Measurements from ENCODE around the gene GZMM. TPM values are rescaled to one million over a fixed set of nuclear protein-coding genes. Genes with fewer than 3 reads are reported as not detected.
A peak's percentile ranks its signal among the peaks of the same experiment; 100 is the strongest.
"Not testable (repeated sequence)": the region's sequence is repeated elsewhere in the genome, so short reads cannot be mapped to it uniquely, and the experiment has no call there.

The GZMM gene
- total RNA-seq, 1 donor from 2014 or later: 0.41 TPM

- DNase-seq (ENCODE audit: low spot score in 2 of 2): no peak
- no peak for FAIRE-seq
Measured at GRCh38 chr19:579111-579841, 35.4 kb downstream of the GZMM start.

- DNase-seq (ENCODE audit: low spot score in 2 of 2): no peak
- FAIRE-seq: no peak
Measured at GRCh38 chr19:579842-580155, 35.9 kb downstream of the GZMM start.

DNA sequence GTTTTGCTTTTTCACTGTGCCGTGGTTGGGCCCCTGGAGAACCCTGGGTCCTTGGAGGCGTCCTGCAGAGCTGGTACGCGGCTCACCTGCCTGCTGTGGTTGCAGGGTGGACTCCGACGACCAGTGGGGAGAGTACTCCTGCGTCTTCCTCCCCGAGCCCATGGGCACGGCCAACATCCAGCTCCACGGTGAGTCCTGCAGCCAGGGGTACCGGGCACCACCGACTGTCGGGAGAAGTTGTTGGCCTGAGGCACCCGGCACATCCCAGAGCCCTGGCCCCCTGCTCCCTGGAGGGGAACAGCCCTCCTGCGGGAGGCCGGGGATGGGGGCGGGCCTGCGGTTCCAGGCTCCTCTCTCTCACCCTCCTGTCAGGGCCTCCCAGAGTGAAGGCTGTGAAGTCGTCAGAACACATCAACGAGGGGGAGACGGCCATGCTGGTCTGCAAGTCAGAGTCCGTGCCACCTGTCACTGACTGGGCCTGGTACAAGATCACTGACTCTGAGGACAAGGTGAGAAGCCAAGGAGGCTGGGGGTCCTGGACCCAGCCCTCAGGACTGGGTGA is 36.5 kb downstream of the GZMM start:
- FAIRE-seq: no peak
- no peak for DNase-seq (ENCODE audit: low spot score in 2 of 2)

- no peak for FAIRE-seq
- no peak for DNase-seq (ENCODE audit: low spot score in 2 of 2)
Measured at GRCh38 chr19:581399-582111, 37.7 kb downstream of the GZMM start.

- DNase-seq (ENCODE audit: low spot score in 2 of 2) (no peak), FAIRE-seq (no peak)
Measured at GRCh38 chr19:582497-583197, 38.8 kb downstream of the GZMM start.

GRCh38 chr19:583198-583967 is 39.5 kb downstream of the GZMM start:
- no peak for FAIRE-seq
- DNase-seq (ENCODE audit: low spot score in 2 of 2): no peak

GRCh38 chr19:583968-584239 is 40.1 kb downstream of the GZMM start:
- FAIRE-seq (no peak), DNase-seq (ENCODE audit: low spot score in 2 of 2) (no peak)

- FAIRE-seq: no peak
- DNase-seq (ENCODE audit: low spot score in 2 of 2): peak; percentile 81 to 83
Measured at GRCh38 chr19:584240-585001, 40.6 kb downstream of the GZMM start.

DNA sequence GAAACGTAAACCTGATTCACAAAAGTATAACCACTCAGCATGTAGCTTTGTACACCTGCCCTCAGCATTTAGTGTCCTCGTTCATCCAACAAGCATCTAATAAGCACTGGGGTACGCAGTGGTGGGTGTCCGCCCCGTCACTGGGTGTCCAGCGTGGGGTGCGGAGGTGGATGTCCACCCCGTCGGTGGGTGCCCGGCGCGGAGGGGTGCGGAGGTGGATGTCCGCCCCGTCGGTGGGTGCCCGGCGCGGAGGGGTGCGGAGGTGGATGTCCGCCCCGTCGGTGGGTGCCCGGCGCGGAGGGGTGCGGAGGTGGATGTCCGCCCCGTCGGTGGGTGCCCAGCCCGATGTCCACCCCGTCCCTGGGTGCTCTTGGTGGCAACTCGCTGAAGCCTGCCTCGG is 41.3 kb downstream of the GZMM start:
- DNase-seq (ENCODE audit: low spot score in 2 of 2); FAIRE-seq: not testable (repeated sequence)

- FAIRE-seq: no peak
- DNase-seq (ENCODE audit: low spot score in 2 of 2): no peak
Measured at GRCh38 chr19:585551-586110, 41.8 kb downstream of the GZMM start.

DNA sequence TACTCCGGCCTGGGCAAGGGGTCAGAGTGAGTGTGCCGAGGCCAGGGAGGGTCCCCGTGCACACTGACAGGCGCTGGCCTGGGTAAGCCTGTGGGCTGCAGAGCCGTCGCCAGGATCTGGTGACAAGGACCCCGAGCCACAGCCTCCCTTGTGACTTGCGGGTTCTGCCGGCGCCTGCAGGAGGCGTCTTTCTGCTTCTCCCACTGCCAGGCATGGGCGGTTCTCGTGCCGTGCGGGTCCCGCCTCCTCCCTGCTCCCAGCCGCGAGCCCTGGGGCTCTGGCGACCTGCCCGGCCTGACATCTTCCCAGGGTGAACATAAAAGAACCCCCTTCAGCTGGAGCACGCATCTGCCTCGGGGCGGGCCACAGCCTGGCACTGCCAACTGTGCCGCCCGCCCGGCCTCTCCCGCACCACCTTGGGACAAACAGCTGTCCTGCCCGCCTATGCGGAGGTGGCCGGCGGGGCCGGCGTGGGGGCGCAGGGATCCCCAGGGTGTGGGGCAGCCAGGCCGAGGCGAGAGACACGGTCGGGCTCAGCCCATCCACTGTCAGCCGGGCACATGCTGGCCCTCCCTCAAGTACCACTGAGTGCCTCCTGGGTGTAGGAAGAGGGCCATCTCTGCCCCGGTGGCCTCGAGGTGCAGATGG is 44.4 kb downstream of the GZMM start:
- no peak for FAIRE-seq

DNA sequence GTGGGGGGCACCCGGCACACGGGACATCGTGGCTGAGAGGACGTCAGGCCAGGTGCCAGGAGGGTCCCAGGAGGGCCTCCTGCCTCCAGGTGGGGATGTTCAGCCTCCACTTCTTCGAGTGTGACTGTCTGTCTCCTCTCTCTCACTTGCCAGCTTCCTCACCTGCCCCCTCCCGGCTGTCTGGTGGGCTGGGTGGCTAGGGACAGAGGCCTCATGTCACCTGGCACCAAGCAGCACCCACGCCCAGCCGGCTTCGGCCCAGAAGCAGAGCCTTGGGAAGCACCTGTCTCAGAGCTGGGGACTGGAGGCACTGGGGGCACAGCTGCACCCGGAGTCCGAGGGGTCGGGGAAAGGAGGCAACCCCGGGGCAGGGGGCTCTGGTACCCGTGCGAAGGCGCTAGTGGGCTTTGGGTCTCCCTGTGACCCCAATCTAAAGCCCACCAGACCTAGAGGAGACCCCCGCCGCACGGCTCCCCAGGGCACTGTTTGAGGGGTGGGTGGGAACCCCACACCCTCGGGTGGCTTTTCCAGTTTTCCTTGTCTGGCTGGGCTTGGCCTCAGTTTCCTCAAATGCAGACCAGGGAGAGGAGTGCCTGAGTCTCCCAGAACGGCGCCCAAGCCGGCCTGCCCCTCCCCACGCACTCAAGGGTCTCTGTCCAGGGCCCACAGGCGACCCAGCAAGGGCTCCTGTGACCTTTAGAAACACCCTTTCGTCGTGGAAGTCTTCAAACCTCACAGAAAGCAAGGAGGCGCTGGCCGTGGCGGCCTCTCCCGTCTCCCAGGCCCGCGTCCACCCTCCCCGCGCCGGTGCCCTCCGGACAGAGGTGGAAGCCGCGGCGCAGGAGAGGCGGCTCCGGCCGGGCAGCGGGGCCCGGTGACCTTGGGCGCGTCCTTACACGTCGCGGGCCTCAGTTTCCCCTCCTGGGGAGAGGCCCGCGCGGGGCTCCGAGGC is 45.2 kb downstream of the GZMM start:
- FAIRE-seq (no peak), DNase-seq (ENCODE audit: low spot score in 2 of 2) (no peak)

More for the DNA sequence above, 44.4 kb downstream of the GZMM start:
- peak; percentile 82 to 84 for DNase-seq (ENCODE audit: low spot score in 2 of 2)

DNA sequence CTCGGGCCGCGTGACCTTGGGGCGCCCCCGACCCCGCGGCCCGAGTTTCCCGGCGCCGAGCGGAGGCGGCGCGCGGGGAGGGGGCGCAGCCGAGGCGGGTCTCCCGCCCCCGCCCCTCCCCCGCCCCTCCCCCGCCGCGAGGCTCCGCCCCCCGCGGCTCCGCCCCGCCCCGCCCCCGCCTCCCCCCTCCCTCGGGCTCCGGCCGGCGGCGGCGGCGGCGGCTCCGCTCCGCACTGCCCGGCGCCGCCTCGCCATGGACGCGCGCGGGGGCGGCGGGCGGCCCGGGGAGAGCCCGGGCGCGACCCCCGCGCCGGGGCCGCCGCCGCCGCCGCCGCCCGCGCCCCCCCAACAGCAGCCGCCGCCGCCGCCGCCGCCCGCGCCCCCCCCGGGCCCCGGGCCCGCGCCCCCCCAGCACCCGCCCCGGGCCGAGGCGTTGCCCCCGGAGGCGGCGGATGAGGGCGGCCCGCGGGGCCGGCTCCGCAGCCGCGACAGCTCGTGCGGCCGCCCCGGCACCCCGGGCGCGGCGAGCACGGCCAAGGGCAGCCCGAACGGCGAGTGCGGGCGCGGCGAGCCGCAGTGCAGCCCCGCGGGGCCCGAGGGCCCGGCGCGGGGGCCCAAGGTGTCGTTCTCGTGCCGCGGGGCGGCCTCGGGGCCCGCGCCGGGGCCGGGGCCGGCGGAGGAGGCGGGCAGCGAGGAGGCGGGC is 46.0 kb downstream of the GZMM start, which contains the start of gene HCN2:
HCN2 (plus strand) TSS at position 189 of the 703 bp plus-strand sequence; CDS start at position 254, 65 bp downstream.
- FAIRE-seq: no peak
- DNase-seq (ENCODE audit: low spot score in 2 of 2): peak; percentile 74 to 80

DNA sequence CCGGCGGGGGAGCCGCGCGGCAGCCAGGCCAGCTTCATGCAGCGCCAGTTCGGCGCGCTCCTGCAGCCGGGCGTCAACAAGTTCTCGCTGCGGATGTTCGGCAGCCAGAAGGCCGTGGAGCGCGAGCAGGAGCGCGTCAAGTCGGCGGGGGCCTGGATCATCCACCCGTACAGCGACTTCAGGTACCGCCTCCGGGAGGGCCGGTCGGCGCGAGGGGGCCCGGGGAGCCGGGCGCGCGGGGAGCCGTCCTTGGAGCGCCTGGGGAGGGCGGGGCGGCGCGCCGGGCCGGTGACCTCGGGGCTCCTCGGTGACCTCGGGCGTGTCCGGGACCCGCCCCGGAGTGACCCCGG is 46.5 kb downstream of the GZMM start:
- DNase-seq (ENCODE audit: low spot score in 2 of 2) (no peak), FAIRE-seq (no peak)

GRCh38 chr19:590750-591098 is 46.9 kb downstream of the GZMM start:
- FAIRE-seq (no peak), DNase-seq (ENCODE audit: low spot score in 2 of 2) (no peak)

GRCh38 chr19:591099-591958 is 47.5 kb downstream of the GZMM start:
- FAIRE-seq: no peak

DNA sequence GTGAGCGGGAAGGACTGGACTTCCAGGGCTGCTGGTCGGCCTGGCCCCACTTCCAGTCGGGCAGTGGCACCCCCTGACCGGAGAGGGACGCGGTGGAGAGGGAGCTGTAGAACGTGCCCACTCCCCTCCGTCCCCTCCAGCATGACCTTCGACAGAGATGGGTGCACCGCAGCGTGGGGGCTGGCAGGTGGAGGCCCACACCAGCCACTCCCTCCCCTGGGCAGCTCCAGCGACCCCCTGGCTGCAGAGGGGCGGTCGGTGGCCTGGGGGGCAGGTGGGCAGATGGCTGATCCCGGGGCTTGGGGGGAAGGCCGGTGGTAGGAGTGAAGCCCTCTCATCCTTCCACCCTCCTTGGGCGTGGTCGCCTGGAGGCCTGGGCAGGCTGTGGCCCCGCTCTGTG is 48.2 kb downstream of the GZMM start:
- FAIRE-seq (no peak), DNase-seq (ENCODE audit: low spot score in 2 of 2) (no peak)

More at GRCh38 chr19:591099-591958, 47.5 kb downstream of the GZMM start:
- peak in 1 of 2 donors; percentile 72 for DNase-seq (ENCODE audit: low spot score in 2 of 2)

All from frontal cortex (tissue), 4 donors.